DND-41 (cell line): ENCODE results near the gene FAM136A.

Experiments
- EZH2 ChIP-seq: IDR thresholded peaks from 3 replicates; pipeline ENCODE4 v1.6.1; 2012; ENCODE audit warnings: borderline replicate concordance, low read depth, mild to moderate bottlenecking, moderate library complexity, low read length, inconsistent platforms; ENCODE audit not compliant: severe bottlenecking
- TF ChIP-seq, protein P1 (sequence below): IDR thresholded peaks from 2 replicates; pipeline ENCODE4 v1.5.1; 2012; ENCODE audit warnings: borderline replicate concordance, low read length, moderate library complexity, mild to moderate bottlenecking; ENCODE audit not compliant: poor library complexity, severe bottlenecking; ENCODE audit errors: extremely low read depth

DNA sequence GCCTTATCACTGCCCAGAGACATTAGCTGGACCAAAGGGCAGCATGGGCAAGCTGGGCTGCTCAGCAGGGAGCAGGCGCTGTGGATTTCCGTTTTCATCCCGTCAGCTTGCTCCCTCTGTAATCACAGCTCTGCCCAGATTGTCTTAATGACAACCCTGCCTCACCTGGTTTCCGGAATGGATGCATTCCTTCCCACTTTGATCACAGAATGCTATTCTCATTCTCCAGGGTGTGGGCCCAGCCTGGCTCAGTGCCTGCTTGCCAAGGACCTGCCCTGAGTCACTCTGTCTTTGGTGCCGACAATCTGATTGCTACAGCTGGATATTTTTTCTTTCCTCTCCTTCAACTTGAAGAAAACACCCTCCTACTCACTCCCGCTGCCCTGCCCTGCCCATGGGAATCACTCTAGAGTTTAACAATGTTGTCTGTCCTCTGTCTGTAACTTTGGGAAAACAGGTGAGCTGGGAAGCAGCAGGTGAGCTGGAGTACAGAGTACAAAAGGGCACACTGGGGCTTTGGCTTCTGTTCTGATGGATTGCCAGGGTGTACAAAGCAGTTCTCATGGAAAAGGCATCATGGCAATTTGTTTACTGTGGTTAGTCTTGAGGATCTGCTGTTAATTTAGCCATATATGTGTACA lies 27.2 kb upstream of the FAM136A start:
- no peak for TF ChIP-seq EZH2
- TF ChIP-seq, protein P1, sequence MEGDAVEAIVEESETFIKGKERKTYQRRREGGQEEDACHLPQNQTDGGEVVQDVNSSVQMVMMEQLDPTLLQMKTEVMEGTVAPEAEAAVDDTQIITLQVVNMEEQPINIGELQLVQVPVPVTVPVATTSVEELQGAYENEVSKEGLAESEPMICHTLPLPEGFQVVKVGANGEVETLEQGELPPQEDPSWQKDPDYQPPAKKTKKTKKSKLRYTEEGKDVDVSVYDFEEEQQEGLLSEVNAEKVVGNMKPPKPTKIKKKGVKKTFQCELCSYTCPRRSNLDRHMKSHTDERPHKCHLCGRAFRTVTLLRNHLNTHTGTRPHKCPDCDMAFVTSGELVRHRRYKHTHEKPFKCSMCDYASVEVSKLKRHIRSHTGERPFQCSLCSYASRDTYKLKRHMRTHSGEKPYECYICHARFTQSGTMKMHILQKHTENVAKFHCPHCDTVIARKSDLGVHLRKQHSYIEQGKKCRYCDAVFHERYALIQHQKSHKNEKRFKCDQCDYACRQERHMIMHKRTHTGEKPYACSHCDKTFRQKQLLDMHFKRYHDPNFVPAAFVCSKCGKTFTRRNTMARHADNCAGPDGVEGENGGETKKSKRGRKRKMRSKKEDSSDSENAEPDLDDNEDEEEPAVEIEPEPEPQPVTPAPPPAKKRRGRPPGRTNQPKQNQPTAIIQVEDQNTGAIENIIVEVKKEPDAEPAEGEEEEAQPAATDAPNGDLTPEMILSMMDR, result no peak
